ENCODE measurements around the gene ATPAF1. TPM values are rescaled to one million over a fixed set of nuclear protein-coding genes. Genes with fewer than 3 reads are reported as not detected.

Gene ATPAF1
- total RNA-seq, 1 donor from 2014 or later = 37.8 TPM

- DNase-seq = no peak
- no peaks in the 10 kb centered on the region for H3K4me1 Mint-ChIP-seq (ENCODE audit: low read depth, unreplicated experiment)
- no peak overlapping the region for H3K4me3 Mint-ChIP-seq (ENCODE audit: unreplicated experiment)
- H3K27me3 Mint-ChIP-seq (ENCODE audit: unreplicated experiment) = no peaks in the 10 kb centered on the region
- peaks cover 2% of the 10 kb centered on the region for H3K9me3 Mint-ChIP-seq (ENCODE audit: unreplicated experiment)
- TF ChIP-seq, protein P1, sequence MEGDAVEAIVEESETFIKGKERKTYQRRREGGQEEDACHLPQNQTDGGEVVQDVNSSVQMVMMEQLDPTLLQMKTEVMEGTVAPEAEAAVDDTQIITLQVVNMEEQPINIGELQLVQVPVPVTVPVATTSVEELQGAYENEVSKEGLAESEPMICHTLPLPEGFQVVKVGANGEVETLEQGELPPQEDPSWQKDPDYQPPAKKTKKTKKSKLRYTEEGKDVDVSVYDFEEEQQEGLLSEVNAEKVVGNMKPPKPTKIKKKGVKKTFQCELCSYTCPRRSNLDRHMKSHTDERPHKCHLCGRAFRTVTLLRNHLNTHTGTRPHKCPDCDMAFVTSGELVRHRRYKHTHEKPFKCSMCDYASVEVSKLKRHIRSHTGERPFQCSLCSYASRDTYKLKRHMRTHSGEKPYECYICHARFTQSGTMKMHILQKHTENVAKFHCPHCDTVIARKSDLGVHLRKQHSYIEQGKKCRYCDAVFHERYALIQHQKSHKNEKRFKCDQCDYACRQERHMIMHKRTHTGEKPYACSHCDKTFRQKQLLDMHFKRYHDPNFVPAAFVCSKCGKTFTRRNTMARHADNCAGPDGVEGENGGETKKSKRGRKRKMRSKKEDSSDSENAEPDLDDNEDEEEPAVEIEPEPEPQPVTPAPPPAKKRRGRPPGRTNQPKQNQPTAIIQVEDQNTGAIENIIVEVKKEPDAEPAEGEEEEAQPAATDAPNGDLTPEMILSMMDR (IDR thresholded peaks at IDR 0.05; ENCODE audit: partially characterized antibody, unreplicated experiment) = no peak
- no peaks in the 10 kb centered on the region for H3K36me3 Mint-ChIP-seq (ENCODE audit: unreplicated experiment)
- no peak overlapping the region for H3K27ac Mint-ChIP-seq (ENCODE audit: unreplicated experiment)
Observed at GRCh38 chr1:46687093-46687659, 19.0 kb upstream of the ATPAF1 start.

DNA sequence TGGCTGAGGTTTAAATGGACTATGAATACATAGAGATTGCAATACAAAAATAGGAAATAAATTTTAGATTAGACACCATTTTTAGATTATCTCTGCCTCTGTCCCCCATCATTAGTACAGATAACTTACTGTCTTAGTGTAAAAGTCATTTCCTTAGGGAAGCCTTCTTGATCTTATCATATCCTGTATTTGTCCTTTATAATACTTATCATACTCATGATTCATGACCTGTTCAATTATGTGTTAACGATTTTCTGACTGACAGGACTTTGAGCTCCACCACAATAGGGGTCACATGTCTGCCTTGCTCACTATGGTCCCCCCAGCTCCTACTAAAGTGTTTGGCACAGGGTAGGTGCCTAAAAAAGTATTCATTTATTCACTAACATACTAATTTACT is 18.1 kb upstream of the ATPAF1 start:
- Mint-ChIP-seq H3K27ac (ENCODE audit: unreplicated experiment) (no peak overlapping the region), H3K9me3 (ENCODE audit: unreplicated experiment) (peaks cover 2% of the 10 kb centered on the region), H3K36me3 (ENCODE audit: unreplicated experiment) (no peaks in the 10 kb centered on the region)

GRCh38 chr1:46684670-46685069 is 16.5 kb upstream of the ATPAF1 start:
- Mint-ChIP-seq H3K36me3 (ENCODE audit: unreplicated experiment) (no peaks in the 10 kb centered on the region), H3K4me3 (ENCODE audit: unreplicated experiment) (no peak overlapping the region), H3K4me1 (ENCODE audit: low read depth, unreplicated experiment) (no peaks in the 10 kb centered on the region), H3K9me3 (ENCODE audit: unreplicated experiment) (peaks cover 2% of the 10 kb centered on the region), H3K27me3 (ENCODE audit: unreplicated experiment) (no peaks in the 10 kb centered on the region), H3K27ac (ENCODE audit: unreplicated experiment) (no peak overlapping the region)
- no peak for DNase-seq
- TF ChIP-seq, protein P1 (IDR thresholded peaks at IDR 0.05; ENCODE audit: partially characterized antibody, unreplicated experiment) = no peak

More for the DNA sequence above, 18.1 kb upstream of the ATPAF1 start:
- no peak for DNase-seq
- TF ChIP-seq, protein P1 (IDR thresholded peaks at IDR 0.05; ENCODE audit: partially characterized antibody, unreplicated experiment) = no peak
- H3K27me3 Mint-ChIP-seq (ENCODE audit: unreplicated experiment) = no peaks in the 10 kb centered on the region
- H3K4me3 Mint-ChIP-seq (ENCODE audit: unreplicated experiment) = no peak overlapping the region
- no peaks in the 10 kb centered on the region for H3K4me1 Mint-ChIP-seq (ENCODE audit: low read depth, unreplicated experiment)

DNA sequence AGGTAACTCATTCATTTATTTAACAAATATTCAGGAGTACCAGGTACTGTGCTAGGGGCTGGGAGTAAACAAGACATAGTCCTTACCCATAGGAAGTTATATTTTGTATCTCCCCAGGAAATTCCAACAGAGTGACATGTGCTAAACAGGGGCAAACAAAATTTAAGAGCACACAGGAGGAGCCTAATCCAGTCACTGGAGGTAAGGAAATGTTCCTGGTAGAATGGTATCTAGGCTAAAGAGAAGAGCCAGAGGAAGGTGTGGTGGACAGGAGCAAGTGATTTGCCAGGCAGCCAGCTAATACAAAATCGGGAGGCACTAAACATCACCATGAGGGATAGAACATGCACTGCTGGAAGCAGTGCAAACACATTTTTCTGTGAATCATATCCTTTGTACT is 13.9 kb upstream of the ATPAF1 start:
- no peak overlapping the region for H3K4me3 Mint-ChIP-seq (ENCODE audit: unreplicated experiment)
- no peaks in the 10 kb centered on the region for H3K36me3 Mint-ChIP-seq (ENCODE audit: unreplicated experiment)
- H3K9me3 Mint-ChIP-seq (ENCODE audit: unreplicated experiment) = no peaks in the 10 kb centered on the region

More for the DNA sequence above, 13.9 kb upstream of the ATPAF1 start:
- no peaks in the 10 kb centered on the region for H3K4me1 Mint-ChIP-seq (ENCODE audit: low read depth, unreplicated experiment)
- H3K27me3 Mint-ChIP-seq (ENCODE audit: unreplicated experiment) = no peaks in the 10 kb centered on the region
- H3K27ac Mint-ChIP-seq (ENCODE audit: unreplicated experiment) = no peak overlapping the region
- TF ChIP-seq, protein P1 (IDR thresholded peaks at IDR 0.05; ENCODE audit: partially characterized antibody, unreplicated experiment) = no peak
- DNase-seq = no peak
